Brain microvascular endothelial cell (primary cell): ENCODE results near the gene ANKRD53.

Experiments used
- DNase-seq: peaks from one replicate; pipeline ENCODE4 v3.0.0-alpha.2; 2020
- H3K27ac ChIP-seq: fragments of 250-450 bp; sonication (Bioruptor Pico); 2 replicates; pipeline ENCODE4 v1.5.1; 2020; ENCODE audit warnings: mild to moderate bottlenecking, moderate library complexity
- H3K27me3 ChIP-seq: fragments of 250-450 bp; sonication (Bioruptor Pico); replicated peaks from 2 replicates; pipeline ENCODE4 v1.5.1; 2020; ENCODE audit warnings: mild to moderate bottlenecking
- H3K36me3 ChIP-seq: fragments of 250-450 bp; sonication (Bioruptor Pico); replicated peaks from 2 replicates; pipeline ENCODE4 v1.5.1; 2020; ENCODE audit warnings: mild to moderate bottlenecking
- H3K4me3 ChIP-seq: 2 replicates; pipeline ENCODE4 v1.5.1; 2011; ENCODE audit warnings: low read depth, mild to moderate bottlenecking, control low read depth, low read length, moderate library complexity
- in situ Hi-C: cut with HindIII; loops from 2 replicates; pipeline ENCODE4 v1.10.0; 2017; ENCODE audit warnings: low sequenced_read_pairs, low pct_ligation_motif_present
- TF ChIP-seq, protein P1 (sequence below): IDR thresholded peaks from 2 replicates; pipeline ENCODE4 v1.5.1; 2011; ENCODE audit warnings: low read depth, mild to moderate bottlenecking, moderate library complexity, low read length, control low read depth, inconsistent platforms; ENCODE audit errors: missing control alignments

ANKRD53 gene, protein sequence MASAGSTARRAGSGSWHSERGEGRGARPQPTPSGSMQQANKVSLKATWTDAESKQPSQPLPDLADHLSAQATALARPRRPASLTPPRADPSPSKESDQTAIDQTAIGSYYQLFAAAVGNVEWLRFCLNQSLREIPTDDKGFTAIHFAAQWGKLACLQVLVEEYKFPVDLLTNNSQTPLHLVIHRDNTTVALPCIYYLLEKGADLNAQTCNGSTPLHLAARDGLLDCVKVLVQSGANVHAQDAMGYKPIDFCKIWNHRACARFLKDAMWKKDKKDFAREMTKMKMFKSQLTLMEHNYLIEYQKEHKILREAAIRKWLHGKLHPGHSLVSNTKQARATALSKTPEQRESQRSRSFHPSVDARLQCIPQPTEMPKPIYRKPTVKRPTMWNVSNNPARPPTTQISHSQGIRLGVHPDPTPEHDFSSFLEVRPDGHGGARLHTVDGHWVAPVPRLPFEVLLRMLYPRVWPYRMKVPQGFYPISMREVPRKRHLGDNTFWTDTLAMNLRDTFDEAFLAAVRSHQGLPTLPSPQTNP

DNA sequence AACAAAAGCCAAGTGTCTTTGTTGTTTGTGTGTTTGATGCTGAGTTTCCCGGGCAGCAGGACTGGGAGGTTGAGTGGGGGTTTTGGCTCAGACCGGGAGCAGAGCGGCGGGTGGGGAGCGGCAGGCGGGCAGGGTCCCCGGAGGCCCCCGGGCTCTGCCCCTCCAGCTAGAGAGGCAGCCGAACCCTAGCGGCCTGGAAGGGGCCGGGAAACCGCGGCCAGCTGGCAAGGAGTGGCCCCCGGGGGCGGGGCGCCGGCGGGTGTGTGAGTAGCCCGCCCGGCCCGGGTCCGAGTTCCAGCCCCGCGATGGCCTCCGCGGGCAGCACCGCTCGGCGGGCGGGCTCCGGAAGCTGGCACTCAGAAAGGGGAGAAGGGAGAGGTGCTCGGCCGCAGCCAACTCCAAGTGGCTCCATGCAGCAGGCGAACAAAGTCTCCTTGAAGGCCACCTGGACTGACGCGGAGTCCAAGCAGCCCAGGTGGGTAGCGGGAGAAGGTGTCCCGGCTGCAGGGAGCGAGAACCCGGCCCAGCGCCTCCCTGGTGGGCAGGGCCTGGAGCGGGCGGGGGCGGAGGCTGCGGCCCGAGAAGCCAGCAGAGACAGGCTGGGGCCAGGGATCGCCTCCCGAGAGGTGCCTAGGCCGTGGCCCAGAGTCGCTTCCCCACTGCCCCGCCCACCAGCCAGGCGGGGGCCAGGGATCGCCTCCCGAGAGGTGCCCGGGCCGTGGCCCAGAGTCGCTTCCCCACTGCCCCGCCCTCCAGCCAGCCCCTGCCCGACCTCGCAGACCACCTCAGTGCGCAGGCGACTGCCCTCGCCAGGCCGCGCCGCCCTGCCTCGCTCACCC is at the start of gene ANKRD53:
ANKRD53 (plus strand) TSS at position 290 of the 839 bp plus-strand sequence; CDS start at position 306, 16 bp downstream.
- Histone ChIP-seq H3K4me3 (peak within 1 kb of the TSS; percentile 60), H3K36me3 (no peaks in the 10 kb centered on the region), H3K27me3 (no peaks in the 10 kb centered on the region), H3K27ac (peak within 1 kb of the TSS; percentile 8)
- DNase-seq = no peak
- TF ChIP-seq, protein P1, sequence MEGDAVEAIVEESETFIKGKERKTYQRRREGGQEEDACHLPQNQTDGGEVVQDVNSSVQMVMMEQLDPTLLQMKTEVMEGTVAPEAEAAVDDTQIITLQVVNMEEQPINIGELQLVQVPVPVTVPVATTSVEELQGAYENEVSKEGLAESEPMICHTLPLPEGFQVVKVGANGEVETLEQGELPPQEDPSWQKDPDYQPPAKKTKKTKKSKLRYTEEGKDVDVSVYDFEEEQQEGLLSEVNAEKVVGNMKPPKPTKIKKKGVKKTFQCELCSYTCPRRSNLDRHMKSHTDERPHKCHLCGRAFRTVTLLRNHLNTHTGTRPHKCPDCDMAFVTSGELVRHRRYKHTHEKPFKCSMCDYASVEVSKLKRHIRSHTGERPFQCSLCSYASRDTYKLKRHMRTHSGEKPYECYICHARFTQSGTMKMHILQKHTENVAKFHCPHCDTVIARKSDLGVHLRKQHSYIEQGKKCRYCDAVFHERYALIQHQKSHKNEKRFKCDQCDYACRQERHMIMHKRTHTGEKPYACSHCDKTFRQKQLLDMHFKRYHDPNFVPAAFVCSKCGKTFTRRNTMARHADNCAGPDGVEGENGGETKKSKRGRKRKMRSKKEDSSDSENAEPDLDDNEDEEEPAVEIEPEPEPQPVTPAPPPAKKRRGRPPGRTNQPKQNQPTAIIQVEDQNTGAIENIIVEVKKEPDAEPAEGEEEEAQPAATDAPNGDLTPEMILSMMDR = no peak
- in situ Hi-C loops = no loop called here

DNA sequence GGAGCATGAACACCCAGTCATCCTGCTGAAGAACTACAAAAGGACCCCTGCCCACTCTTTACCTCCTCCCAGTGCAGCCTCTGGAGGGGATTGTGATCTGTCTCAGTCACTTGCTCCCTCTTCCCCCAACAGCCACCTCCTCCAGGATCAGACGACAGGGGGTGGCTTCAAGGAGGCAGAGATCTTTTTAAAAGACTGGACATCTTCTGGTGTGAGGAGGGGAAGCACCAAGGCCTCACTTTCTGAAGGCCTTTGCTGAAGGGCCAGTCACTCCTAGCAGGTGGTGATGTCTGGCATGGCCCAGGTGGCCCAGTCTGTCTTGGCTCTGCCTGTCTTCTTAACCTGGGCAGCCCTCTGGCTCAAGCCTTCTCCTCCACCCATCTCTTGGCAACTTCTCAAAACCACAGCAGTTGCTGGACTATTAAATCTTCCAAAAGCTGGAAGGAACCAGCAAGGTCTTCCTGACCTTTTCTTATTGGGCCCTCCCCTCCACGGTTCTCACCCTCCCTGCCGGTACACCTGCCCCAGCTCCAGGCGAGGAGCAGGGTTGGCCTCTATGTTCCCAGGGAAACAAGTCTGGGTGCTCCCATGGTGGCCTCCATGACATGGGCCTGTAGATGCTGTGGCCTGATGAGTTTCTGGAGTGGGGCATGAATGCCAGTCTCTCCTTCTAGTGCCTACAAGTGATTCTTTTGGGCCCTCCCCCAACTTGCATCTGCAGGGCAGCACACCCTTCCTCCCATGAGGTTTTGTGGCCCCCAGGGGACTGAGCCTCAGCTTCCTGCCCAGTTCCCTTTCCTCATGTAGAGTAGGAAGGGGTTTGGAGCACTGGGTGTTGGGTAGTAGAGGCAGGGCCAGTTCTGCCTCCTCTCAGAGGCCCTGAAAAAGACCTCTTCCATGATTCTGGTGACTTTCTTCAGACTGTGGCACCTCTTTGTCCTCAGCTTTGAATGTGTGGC is 47.8 kb upstream of the ANKRD53 start:
- TF ChIP-seq, protein P1 = no peak
- no peak overlapping the region for H3K4me3 ChIP-seq
- no peak overlapping the region for H3K27ac ChIP-seq
- no peak for DNase-seq
- in situ Hi-C loops = no loop called here
- no peaks in the 10 kb centered on the region for H3K27me3 ChIP-seq
- H3K36me3 ChIP-seq = no peaks in the 10 kb centered on the region

DNA sequence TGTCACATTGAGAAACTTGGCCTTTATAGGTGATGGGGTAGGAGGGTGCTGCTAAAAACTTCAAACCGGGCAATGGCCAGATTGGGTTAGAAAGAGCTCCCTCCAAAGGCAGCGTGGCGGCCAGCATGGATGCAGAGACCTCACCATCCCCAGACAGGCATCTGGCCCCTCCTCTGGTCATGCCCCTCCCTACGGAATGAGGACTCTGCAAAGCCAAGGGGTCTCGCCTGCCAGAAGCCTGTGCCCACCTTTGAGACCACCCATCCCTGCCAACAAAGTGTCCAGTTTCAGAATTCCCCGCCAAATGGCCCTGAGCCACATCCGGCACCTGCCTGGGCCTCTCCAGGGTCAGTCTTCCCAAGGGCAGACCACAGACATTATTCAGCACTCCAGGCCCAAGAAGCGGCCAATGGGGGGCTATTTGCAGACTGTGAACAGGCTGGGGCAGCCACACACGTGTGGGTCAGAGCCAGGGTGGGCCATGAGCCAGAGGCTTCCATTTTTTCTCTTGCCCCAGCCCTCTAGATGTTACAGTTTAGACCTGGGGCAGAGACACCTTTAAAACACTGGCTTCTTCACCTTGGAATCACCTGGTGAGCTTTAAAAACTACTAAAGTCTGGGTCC is 46.9 kb upstream of the ANKRD53 start:
- no peak overlapping the region for H3K27ac ChIP-seq
- no peaks in the 10 kb centered on the region for H3K27me3 ChIP-seq
- DNase-seq = no peak
- no peaks in the 10 kb centered on the region for H3K36me3 ChIP-seq
- in situ Hi-C loops = no loop called here
- no peak overlapping the region for H3K4me3 ChIP-seq
- TF ChIP-seq, protein P1 = no peak

DNA sequence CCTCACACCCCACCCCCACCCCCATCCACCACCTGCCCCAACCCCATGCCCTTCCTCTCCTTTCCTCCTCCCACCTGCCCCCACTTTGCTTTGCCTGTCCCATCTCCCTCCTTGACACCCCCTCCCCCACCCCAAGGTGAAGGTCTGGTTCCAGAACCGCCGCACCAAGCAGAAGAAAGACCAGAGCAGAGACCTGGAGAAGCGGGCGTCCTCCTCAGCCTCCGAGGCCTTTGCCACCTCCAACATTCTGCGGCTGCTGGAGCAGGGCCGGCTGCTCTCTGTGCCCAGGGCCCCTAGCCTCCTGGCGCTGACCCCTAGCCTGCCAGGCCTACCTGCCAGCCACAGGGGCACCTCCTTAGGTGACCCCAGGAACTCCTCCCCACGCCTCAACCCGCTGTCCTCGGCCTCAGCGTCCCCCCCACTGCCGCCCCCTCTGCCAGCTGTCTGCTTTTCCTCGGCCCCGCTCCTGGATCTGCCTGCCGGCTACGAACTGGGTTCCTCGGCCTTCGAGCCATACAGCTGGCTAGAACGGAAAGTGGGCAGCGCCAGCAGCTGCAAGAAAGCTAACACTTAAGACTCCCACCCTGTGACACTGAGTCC is 45.7 kb upstream of the ANKRD53 start:
- in situ Hi-C loops = no loop called here
- TF ChIP-seq, protein P1 = no peak
- DNase-seq = no peak
- no peaks in the 10 kb centered on the region for H3K36me3 ChIP-seq
- no peak overlapping the region for H3K27ac ChIP-seq
- H3K4me3 ChIP-seq = no peak overlapping the region
- H3K27me3 ChIP-seq = no peaks in the 10 kb centered on the region

DNA sequence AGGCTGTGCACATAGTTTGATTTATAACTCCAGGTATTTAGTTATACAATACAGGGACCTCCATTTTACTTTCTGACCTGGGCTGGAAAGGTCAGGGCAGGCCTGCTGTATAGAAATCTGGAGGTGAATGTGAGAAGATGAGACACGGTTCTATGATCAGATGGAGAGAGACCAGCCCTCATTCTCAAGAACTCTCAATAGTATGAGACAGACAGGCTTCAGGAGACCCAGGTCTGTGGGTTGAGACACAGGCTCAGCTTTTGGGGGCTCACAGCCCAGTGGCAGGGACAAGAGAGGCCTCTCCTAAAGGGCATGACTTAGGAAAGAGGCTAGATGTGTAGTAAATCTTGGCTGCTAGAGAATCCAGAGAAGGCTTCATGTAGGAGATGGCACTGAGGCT is 43.4 kb upstream of the ANKRD53 start:
- no peaks in the 10 kb centered on the region for H3K27me3 ChIP-seq
- DNase-seq = no peak
- no peak overlapping the region for H3K4me3 ChIP-seq
- TF ChIP-seq, protein P1 = no peak
- H3K27ac ChIP-seq = no peak overlapping the region
- H3K36me3 ChIP-seq = no peaks in the 10 kb centered on the region
- in situ Hi-C loops = no loop called here
